OCI-LY7 (cell line): Measurements from ENCODE around the gene LRRTM1.

ENCODE experiments used
- CTCF ChIP-seq: fragments of 200-600 bp; sonication (generic); conservative IDR thresholded peaks from 2 replicates; pipeline ENCODE4 v1.5.1; 2014; ENCODE audit warnings: mild to moderate bottlenecking, antibody characterized with exemption, low read length, moderate library complexity, mixed read lengths
- EZH2phosphoT487 ChIP-seq: fragments of 200-600 bp; sonication (generic); IDR thresholded peaks from 2 replicates; pipeline ENCODE4 v1.6.1; 2018; ENCODE audit warnings: low read depth, borderline replicate concordance, mild to moderate bottlenecking, mixed run types, antibody characterized with exemption, low read length, moderate library complexity, mixed read lengths

GRCh38 chr2:80269806-80270205 is 34.7 kb downstream of the LRRTM1 start:
- TF ChIP-seq CTCF (no peak), EZH2phosphoT487 (no peak)
